GM18907 (cell line): ENCODE results near the gene NCR2.

Source experiments
- ATAC-seq: cut with Tn5 transposase; IDR thresholded peaks from one replicate; pipeline ENCODE4 v1.9.1; 2021; ENCODE audit warnings: mild to moderate bottlenecking, moderate library complexity; ENCODE audit not compliant: unreplicated experiment

NCR2 gene

DNA sequence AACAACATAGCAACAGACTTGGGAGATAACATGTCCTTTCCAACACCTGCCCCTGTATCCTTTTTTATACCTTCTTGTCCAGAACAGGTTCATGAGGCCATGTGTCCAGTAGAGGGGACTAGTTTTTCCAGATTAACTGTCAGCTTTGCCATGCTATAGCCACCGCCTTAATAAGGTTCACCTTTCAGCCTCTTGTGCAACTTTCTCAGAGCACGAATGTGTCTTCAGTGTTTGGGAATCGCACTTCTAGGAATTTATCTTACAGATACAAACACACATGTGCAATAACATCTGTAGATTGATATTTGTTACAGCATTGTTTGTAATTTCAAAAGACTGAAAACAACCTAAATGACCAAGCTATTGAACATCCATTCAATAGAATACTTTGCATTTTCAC, 21.4 kb downstream of the NCR2 start:
- ATAC-seq = no peak

DNA sequence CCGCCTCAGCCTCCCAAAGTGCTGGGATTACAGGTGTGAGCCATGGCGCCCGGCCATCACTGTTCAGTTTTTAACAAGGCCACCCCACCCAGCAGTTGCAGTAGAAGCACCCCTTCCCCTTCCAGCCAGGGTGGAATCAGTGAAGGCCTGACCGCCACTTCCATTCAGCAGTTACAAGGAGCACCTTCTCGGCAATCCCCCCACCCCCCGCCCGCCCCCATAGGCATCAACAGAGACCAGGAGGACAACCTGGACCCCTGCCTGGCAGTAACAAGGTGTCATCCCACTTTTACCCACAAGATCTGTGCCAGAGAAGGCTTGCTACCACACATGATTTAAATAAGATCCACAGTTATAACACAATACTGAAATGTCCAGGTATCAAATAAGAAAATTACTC, 23.1 kb downstream of the NCR2 start:
- ATAC-seq = no peak

DNA sequence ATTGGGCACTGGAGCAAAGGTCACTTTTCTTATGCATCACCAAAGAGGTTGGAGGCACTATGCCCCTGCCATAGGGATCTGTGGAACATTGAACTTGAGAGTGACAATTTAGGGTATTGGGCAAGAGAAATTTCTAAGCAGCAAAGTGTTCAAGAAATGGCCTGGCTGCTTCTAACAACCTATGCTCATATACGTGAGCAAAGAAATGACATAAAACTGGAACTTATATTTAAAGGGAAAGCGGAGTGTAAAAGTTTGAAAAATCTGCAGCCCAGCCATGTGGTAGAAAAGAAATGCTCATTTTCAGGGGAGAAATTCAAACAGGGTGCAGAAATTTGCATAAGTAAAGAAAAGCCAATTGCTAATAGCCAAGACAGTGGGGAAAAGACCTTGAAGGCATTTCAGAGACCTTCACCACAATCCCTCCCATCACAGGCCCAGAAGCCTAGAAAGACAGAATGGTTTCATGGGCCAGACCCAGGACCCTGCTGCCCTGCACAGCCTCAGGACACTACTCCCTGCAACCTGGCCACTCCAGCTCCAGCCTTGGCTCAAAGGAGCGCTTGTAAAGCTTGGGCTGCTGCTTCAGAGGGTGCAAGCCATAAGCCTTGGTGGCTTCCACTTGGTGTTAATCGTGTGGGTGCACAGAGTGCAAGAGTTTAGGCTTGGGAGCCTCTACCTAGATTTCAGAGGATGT, 24.4 kb downstream of the NCR2 start:
- no peak for ATAC-seq

GRCh38 chr6:41360314-41360685, 24.9 kb downstream of the NCR2 start:
- no peak for ATAC-seq

- ATAC-seq = no peak
Observed at GRCh38 chr6:41366150-41366549, 30.7 kb downstream of the NCR2 start.

GRCh38 chr6:41367061-41367460, 31.7 kb downstream of the NCR2 start:
- no peak for ATAC-seq

DNA sequence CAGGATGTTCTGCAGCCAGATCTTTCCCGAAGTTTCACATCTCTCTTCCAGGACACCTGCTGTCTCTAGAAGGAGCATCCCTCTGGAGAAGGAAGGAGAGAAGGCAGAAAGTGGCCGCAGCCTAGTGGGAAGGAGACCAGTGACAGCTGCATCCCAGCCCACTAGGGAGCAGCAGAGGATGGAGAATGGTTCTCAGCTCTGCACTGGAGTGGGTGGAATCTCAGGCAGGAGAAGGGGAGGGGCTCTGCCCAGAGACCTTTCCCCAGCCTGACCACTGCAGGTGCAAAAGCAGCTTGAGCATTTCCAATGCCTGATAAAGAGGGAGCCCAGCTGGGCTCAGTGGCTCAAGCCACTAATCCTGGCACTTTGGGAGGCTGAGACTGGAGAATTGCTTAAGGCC, 32.3 kb downstream of the NCR2 start:
- ATAC-seq = no peak

GRCh38 chr6:41370488-41371111, 35.2 kb downstream of the NCR2 start:
- ATAC-seq = no peak

GRCh38 chr6:41371461-41371991, 36.1 kb downstream of the NCR2 start:
- ATAC-seq = no peak

- ATAC-seq = no peak
Observed at GRCh38 chr6:41371992-41372831, 36.8 kb downstream of the NCR2 start.

DNA sequence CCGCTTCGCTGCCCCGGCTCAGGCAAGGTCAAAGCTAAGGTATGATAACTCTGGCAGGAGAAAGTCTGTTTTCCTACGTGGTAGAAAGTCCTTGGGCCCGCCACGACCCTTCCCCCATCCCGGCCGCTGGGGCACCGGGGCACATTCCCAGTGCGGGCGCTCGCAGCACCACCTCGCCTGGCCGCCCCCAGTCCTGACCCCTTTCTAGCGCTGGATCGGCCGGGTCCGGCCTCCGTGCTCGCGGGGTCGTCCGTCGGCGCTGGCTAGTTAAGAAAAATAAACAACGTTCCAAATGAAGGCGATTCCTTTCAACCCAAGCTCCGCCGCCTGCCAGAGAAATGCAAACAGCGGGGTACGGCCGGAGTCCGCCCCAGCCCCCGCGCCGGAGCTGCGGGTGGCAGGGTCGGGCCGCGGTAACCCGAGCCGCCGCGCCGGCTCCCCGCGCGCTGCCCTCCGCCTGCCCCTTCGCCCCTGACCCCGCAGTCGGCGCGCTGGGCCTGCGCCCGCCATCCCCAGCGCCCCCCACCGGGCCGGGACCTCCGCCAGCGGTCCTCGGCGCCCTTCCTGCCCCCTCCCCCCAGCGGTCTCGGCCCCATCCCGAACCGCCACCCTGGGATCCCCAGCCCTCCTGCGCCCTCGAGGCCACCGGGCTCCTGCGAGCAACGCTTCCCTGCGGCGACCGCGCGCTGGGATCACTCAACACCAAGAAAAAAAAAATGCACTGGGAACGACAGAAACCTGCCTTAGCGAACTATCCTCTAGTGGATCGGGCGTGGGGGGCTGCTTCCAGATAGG, 37.6 kb downstream of the NCR2 start:
- ATAC-seq = no peak

- no peak for ATAC-seq
Observed at GRCh38 chr6:41373627-41373918, 38.2 kb downstream of the NCR2 start.

GRCh38 chr6:41373919-41374617, 38.7 kb downstream of the NCR2 start:
- no peak for ATAC-seq

DNA sequence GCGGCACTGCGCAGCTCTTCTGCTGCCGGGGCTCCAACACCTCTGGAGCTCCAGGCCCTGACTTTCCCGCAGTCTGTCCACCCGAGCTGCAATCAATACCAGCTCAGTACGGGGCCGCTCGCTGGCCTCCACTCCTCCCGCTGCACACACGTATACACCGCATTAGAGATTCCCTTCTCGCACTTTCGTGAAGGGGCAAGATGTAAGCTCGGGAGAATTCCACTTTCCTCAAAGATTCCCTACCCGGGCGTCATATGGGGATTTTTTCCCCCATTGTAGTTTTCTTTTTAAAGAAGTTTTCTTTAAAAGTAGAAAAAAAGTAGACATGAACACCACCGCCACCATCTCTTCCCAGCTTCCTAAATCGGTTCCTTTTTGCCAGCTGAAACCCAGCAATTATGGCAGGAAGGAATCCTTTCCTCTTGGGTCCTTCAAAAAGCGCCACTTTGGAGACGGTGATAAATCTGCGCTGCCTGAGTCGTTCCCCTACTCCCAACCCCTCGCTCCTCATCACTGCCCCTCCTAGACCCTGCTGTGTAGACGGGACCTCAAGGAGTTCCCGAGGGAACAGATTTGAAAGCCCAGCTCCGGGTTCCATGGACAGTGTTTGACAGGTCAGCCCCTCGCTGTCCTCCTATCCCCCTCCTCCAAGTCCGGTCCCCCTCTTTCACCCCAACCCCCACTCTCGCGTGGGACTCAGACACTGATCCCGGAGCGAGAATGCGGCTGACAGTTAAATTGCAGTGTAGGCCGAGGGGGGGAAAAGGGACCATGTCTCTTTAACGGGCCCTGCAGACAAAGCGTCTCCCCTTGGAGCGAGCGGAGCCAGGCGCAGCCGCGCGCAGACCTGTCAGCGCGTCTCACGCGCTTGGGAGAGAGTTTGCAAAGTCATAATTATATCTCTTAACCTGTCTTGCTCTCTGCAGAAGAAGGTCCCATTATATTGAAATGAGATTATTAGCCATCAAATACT, 39.5 kb downstream of the NCR2 start:
- no peak for ATAC-seq

- no peak for ATAC-seq
Observed at GRCh38 chr6:41375598-41376151, 40.3 kb downstream of the NCR2 start.

GRCh38 chr6:41376176-41376575, 40.8 kb downstream of the NCR2 start:
- ATAC-seq = no peak

DNA sequence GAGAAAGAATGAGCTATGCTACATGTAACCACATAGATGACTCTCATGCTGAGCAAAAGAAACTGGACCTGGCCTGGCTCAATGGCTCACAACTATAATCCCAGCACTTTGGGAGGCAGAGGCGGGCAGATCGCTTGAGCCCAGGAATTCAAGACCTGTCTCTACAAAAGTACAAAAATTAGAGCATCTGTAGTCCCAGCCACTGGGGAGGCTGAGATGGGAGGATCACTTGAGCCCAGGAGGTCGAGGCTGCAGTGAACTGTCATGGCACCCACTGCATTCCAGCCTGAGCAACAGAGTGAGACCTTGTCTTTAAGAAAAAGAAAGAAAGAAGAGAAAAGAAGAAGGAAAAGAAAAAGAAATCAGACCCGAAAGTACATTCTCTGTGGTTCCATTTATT, 41.7 kb downstream of the NCR2 start:
- no peak for ATAC-seq

DNA sequence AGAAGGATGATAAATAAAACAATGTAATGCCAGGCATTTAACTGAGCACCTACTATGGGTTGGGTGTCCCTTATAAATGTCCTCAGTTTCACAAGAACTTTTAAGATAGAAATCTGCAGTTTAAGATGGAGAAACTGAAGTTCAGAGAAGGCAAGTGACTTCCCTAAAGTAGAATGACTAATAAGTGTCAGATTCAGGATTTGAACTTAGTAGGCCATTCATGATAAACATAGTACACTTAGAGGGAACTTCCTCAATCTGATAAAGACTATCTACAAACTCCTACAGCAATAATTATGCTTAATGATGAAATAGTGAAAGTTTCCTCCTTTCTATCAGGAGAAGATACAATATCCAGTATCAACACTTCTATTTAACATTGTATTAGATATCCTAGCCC, 43.9 kb downstream of the NCR2 start:
- no peak for ATAC-seq

GRCh38 chr6:41386594-41386993, 51.2 kb downstream of the NCR2 start:
- no peak for ATAC-seq
